Activated naive CD4-positive, alpha-beta T cell treated with anti-CD3 and anti-CD28 coated beads for 36 hours (primary cell): ENCODE measurements around the gene PPP2R5A. TPM values are rescaled to one million over a fixed set of nuclear protein-coding genes. Genes with fewer than 3 reads are reported as not detected.

Experiments used
- CTCF ChIA-PET: fragments of 350-600 bp; sonication (Branson Sonifier 250); formaldehyde crosslinking; loops from one replicate; lab custom pipeline; 2021; ENCODE audit warnings: antibody characterized with exemption; lab: Charles Lee
- DNase-seq: peaks from one replicate; pipeline ENCODE4 v3.0.0-alpha.2; 2020
- H3K27ac Mint-ChIP-seq: one replicate; pipeline ENCODE4 v1.8.0; 2021; ENCODE audit warnings: mild to moderate bottlenecking, mixed read lengths
- H3K27me3 Mint-ChIP-seq: one replicate; pipeline ENCODE4 v1.8.0; 2021; ENCODE audit warnings: low read depth, mixed read lengths
- H3K36me3 Mint-ChIP-seq: one replicate; pipeline ENCODE4 v1.8.0; 2021; ENCODE audit warnings: low read depth, mixed read lengths
- H3K4me1 Mint-ChIP-seq: one replicate; pipeline ENCODE4 v1.8.0; 2021; ENCODE audit warnings: low read depth, mixed read lengths
- H3K4me3 Mint-ChIP-seq: one replicate; pipeline ENCODE4 v1.8.0; 2021; ENCODE audit warnings: mild to moderate bottlenecking, moderate library complexity, mixed read lengths
- H3K9me3 Mint-ChIP-seq: one replicate; pipeline ENCODE4 v1.8.0; 2021; ENCODE audit warnings: mixed read lengths
- intact Hi-C: fragments of 100-400 bp; cut with micrococcal nuclease; formaldehyde crosslinking; loops from one replicate; pipeline ENCODE4 v1.15.1; 2023
- total RNA-seq, 2 experiments: library from RNA; stranded (reverse); gene quantifications; one replicate each; pipeline ENCODE4 v1.2.3, GENCODE V29; 2021

The PPP2R5A gene
- total RNA-seq, 2 experiments from 2014 or later: 30.6 to 31.4 TPM

GRCh38 chr1:212289262-212290077, 4.3 kb downstream of the PPP2R5A start:
- CTCF ChIA-PET: interaction anchor here (1.0 kb wide), 2 partner anchors 166 to 255 kb away, joined by 3 to 4 read pairs; no protein-coding TSS in a partner anchor
- Mint-ChIP-seq H3K27ac (no peak overlapping the region), H3K36me3 (peaks cover 4% of the 10 kb centered on the region), H3K4me3 (no peak overlapping the region), H3K4me1 (peaks cover 61% of the 10 kb centered on the region), H3K9me3 (no peaks in the 10 kb centered on the region), H3K27me3 (no peaks in the 10 kb centered on the region)
- DNase-seq: no peak
- intact Hi-C loops: loop anchor here (2.0 to 5.0 kb wide), 3 partner anchors 168 to 967 kb away; no protein-coding TSS in a partner anchor

- H3K27me3 Mint-ChIP-seq: no peaks in the 10 kb centered on the region
- H3K4me1 Mint-ChIP-seq: peaks cover 70% of the 10 kb centered on the region
- H3K36me3 Mint-ChIP-seq: peaks cover 4% of the 10 kb centered on the region
- CTCF ChIA-PET: interaction anchor here (0.6 to 2.2 kb wide), 7 partner anchors 20 to 254 kb away, joined by 3 to 12 read pairs (median 5); partner anchors contain the start of genes DTL and INTS7
- no peak for DNase-seq
- no peaks in the 10 kb centered on the region for H3K9me3 Mint-ChIP-seq
- peak overlapping the region; percentile 38 for H3K4me3 Mint-ChIP-seq
- H3K27ac Mint-ChIP-seq: peak overlapping the region; percentile 61
- intact Hi-C loops: loop anchor here (1.0 to 5.0 kb wide), 4 partner anchors 167 to 278 kb away; partner anchors contain the start of genes DTL and INTS7
Observed at GRCh38 chr1:212290608-212291007, 5.4 kb downstream of the PPP2R5A start.

- intact Hi-C loops: loop anchor here (1.0 to 5.0 kb wide), 5 partner anchors 9 to 279 kb away; partner anchors contain the start of genes DTL and INTS7
- Mint-ChIP-seq H3K9me3 (no peaks in the 10 kb centered on the region), H3K27me3 (no peaks in the 10 kb centered on the region), H3K4me3 (no peak overlapping the region), H3K4me1 (peaks cover 78% of the 10 kb centered on the region), H3K36me3 (peaks cover under 1% of the 10 kb centered on the region), H3K27ac (no peak overlapping the region)
- CTCF ChIA-PET: interaction anchor here (0.6 to 2.2 kb wide), 8 partner anchors 19 to 255 kb away, joined by 3 to 12 read pairs (median 4); partner anchors contain the start of genes DTL and INTS7
- no peak for DNase-seq
Observed at GRCh38 chr1:212291505-212292134, 6.4 kb downstream of the PPP2R5A start.

GRCh38 chr1:212292250-212293105, 7.3 kb downstream of the PPP2R5A start:
- no peaks in the 10 kb centered on the region for H3K36me3 Mint-ChIP-seq
- CTCF ChIA-PET: interaction anchor here (0.6 to 2.2 kb wide), 10 partner anchors 22 to 295 kb away, joined by 3 to 12 read pairs (median 4); partner anchors contain the start of genes DTL and INTS7
- no peak overlapping the region for H3K4me3 Mint-ChIP-seq
- peak overlapping the region; percentile 54 for H3K27ac Mint-ChIP-seq
- no peak for DNase-seq
- intact Hi-C loops: loop anchor here (1.0 to 5.0 kb wide), 4 partner anchors 7 to 222 kb away; partner anchors contain the start of gene PPP2R5A
- peaks cover 81% of the 10 kb centered on the region for H3K4me1 Mint-ChIP-seq
- H3K9me3 Mint-ChIP-seq: no peaks in the 10 kb centered on the region
- no peaks in the 10 kb centered on the region for H3K27me3 Mint-ChIP-seq

GRCh38 chr1:212293579-212293978, 8.4 kb downstream of the PPP2R5A start:
- no peak overlapping the region for H3K4me3 Mint-ChIP-seq
- H3K4me1 Mint-ChIP-seq: peaks cover 76% of the 10 kb centered on the region
- no peaks in the 10 kb centered on the region for H3K9me3 Mint-ChIP-seq
- no peaks in the 10 kb centered on the region for H3K27me3 Mint-ChIP-seq
- intact Hi-C loops: loop anchor here (1.0 to 5.0 kb wide), 3 partner anchors 8 to 223 kb away; partner anchors contain the start of gene PPP2R5A
- H3K36me3 Mint-ChIP-seq: no peaks in the 10 kb centered on the region
- H3K27ac Mint-ChIP-seq: no peak overlapping the region
- DNase-seq: no peak
- CTCF ChIA-PET: interaction anchor here (0.6 to 2.2 kb wide), 5 partner anchors 21 to 296 kb away, joined by 3 to 10 read pairs (median 4); partner anchors contain the start of genes DTL and INTS7

- intact Hi-C loops: loop anchor here (2.0 to 5.0 kb wide), 3 partner anchors 14 to 162 kb away; no protein-coding TSS in a partner anchor
- H3K27ac Mint-ChIP-seq: no peak overlapping the region
- peaks cover 3% of the 10 kb centered on the region for H3K36me3 Mint-ChIP-seq
- H3K9me3 Mint-ChIP-seq: no peaks in the 10 kb centered on the region
- H3K4me1 Mint-ChIP-seq: peaks cover 76% of the 10 kb centered on the region
- no peak for DNase-seq
- CTCF ChIA-PET: interaction anchor here (1.2 to 2.2 kb wide), 2 partner anchors 20 to 162 kb away, joined by 4 to 10 read pairs; no protein-coding TSS in a partner anchor
- H3K27me3 Mint-ChIP-seq: no peaks in the 10 kb centered on the region
- no peak overlapping the region for H3K4me3 Mint-ChIP-seq
Observed at GRCh38 chr1:212294983-212295382, 9.8 kb downstream of the PPP2R5A start.

- Mint-ChIP-seq H3K27ac (no peak overlapping the region), H3K36me3 (peaks cover 3% of the 10 kb centered on the region), H3K4me1 (peaks cover 73% of the 10 kb centered on the region), H3K27me3 (no peaks in the 10 kb centered on the region), H3K9me3 (no peaks in the 10 kb centered on the region), H3K4me3 (no peak overlapping the region)
- intact Hi-C loops: loop anchor here (2.0 kb wide), 2 partner anchors 13 to 65 kb away; no protein-coding TSS in a partner anchor
- no peak for DNase-seq
- CTCF ChIA-PET: no interaction called here
Observed at GRCh38 chr1:212295579-212295978, 10.4 kb downstream of the PPP2R5A start.

- no peaks in the 10 kb centered on the region for H3K9me3 Mint-ChIP-seq
- peaks cover 66% of the 10 kb centered on the region for H3K4me1 Mint-ChIP-seq
- H3K4me3 Mint-ChIP-seq: no peak overlapping the region
- no peaks in the 10 kb centered on the region for H3K27me3 Mint-ChIP-seq
- DNase-seq: no peak
- CTCF ChIA-PET: no interaction called here
- intact Hi-C loops: no loop called here
- H3K27ac Mint-ChIP-seq: no peak overlapping the region
- peaks cover 3% of the 10 kb centered on the region for H3K36me3 Mint-ChIP-seq
Observed at GRCh38 chr1:212297338-212297737, 12.1 kb downstream of the PPP2R5A start.

GRCh38 chr1:212301580-212301979, 16.4 kb downstream of the PPP2R5A start:
- no peak overlapping the region for H3K4me3 Mint-ChIP-seq
- DNase-seq: no peak
- H3K27ac Mint-ChIP-seq: no peak overlapping the region
- no peaks in the 10 kb centered on the region for H3K27me3 Mint-ChIP-seq
- peaks cover 8% of the 10 kb centered on the region for H3K9me3 Mint-ChIP-seq
- peaks cover 50% of the 10 kb centered on the region for H3K4me1 Mint-ChIP-seq
- CTCF ChIA-PET: no interaction called here
- intact Hi-C loops: loop anchor here (2.0 kb wide), 1 partner anchor 13 kb away; no protein-coding TSS in a partner anchor
- H3K36me3 Mint-ChIP-seq: peaks cover 9% of the 10 kb centered on the region

- H3K27me3 Mint-ChIP-seq: no peaks in the 10 kb centered on the region
- no peak for DNase-seq
- H3K9me3 Mint-ChIP-seq: peaks cover 8% of the 10 kb centered on the region
- no peak overlapping the region for H3K4me3 Mint-ChIP-seq
- CTCF ChIA-PET: no interaction called here
- H3K36me3 Mint-ChIP-seq: peaks cover 15% of the 10 kb centered on the region
- peaks cover 49% of the 10 kb centered on the region for H3K4me1 Mint-ChIP-seq
- intact Hi-C loops: no loop called here
- no peak overlapping the region for H3K27ac Mint-ChIP-seq
Observed at GRCh38 chr1:212302745-212303383, 17.7 kb downstream of the PPP2R5A start.

GRCh38 chr1:212305342-212305741, 20.1 kb downstream of the PPP2R5A start:
- Mint-ChIP-seq H3K4me1 (peaks cover 51% of the 10 kb centered on the region), H3K27ac (no peak overlapping the region), H3K9me3 (peaks cover 8% of the 10 kb centered on the region), H3K4me3 (no peak overlapping the region), H3K36me3 (peaks cover 32% of the 10 kb centered on the region), H3K27me3 (no peaks in the 10 kb centered on the region)
- no peak for DNase-seq
- CTCF ChIA-PET: no interaction called here
- intact Hi-C loops: no loop called here
